ENCODE results near the gene LMBR1. TPM values are rescaled to one million over a fixed set of nuclear protein-coding genes. Genes with fewer than 3 reads are reported as not detected.
"Not testable (repeated sequence)": the region's sequence is repeated elsewhere in the genome, so short reads cannot be mapped to it uniquely, and the experiment has no call there.

LMBR1 gene
- total and polyA plus RNA-seq, 2 donors: 27.7 to 29.7 TPM

DNA sequence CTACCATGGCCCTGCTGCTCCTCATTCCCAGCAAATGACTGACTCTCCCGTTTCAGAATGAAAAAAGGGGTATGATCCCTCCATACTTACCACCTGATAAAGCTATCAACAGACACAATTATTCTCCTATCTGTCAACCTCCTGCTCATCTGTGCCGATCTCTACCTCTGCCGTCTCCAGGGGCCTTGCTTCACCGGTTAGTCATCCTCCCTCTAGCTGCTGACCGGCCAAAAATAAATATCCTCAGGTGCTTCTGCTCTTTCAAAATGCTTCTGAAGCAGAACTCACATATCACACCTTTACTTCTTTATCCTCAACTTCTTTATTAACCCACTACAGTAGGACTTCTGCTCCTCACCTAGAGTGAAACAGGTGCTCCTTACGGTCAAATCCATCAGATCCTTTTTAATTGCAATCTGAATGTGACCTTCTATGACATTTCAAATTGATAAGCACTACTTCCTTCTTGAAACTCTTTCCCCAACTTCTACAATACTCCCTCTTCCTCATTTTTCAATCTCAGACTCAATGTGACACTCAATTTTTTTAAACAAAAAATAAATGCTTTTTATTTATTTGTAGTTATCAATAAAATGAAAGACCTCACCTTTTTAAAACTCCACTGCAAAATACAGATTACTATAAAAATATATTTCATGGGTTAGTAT is 63.2 kb downstream of the LMBR1 start:
- H3K9me3 ChIP-seq (ENCODE audit: control insufficient read depth in 2 of 2, insufficient read depth in 1 of 2, low read length in 1 of 2): no peaks in the 10 kb centered on the region
- H3K4me1 ChIP-seq (ENCODE audit: control insufficient read depth in 2 of 2, insufficient read depth in 2 of 2, low read length in 2 of 2): no peaks in the 10 kb centered on the region
- no peaks in the 10 kb centered on the region for H3K27me3 ChIP-seq (ENCODE audit: control insufficient read depth in 2 of 2, insufficient read depth in 1 of 2, low read length in 1 of 2)
- H3K27ac ChIP-seq (ENCODE audit: low read depth in 1 of 2, low read length in 1 of 2): no peak overlapping the region
- no peak for DNase-seq (ENCODE audit: low read depth in 6 of 9, low spot score in 9 of 9)
- H3K36me3 ChIP-seq (ENCODE audit: control insufficient read depth in 2 of 2, insufficient read depth in 2 of 2, low read length in 1 of 2): peaks cover 0 to 7% of the 10 kb centered on the region in 2 donors
- WGBS: 95% methylated on average over 6 of the region's 6 CpGs
- H3K4me3 ChIP-seq (ENCODE audit: low read length in 2 of 2): no peak overlapping the region

DNA sequence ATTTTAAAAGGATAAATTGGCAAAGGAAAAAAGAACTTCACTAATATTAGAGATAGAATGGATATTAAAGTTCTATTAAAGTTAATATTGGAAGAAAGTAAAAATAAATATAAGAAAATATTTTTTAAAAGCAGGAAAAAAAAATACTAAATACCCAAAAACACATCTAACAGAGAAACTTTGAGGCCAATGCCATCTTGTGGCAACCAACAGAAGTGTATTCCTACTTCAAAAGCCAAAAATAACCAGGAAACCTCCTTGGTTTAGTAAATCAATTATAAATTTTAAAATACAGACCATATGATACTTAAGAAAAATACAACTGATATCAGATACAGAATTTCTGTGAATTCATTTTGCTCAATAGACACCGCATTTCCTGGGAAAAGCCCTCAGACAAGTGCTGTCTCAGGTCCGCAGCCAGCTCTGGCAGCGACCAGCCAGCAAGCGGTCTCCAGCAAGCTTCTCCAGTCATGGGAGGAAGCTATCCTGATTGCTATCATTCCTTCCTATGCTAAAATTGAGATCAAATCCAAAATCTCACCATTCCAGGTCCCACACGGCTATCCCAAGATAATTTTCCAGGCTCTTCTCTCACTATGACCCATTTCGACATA is 65.3 kb downstream of the LMBR1 start:
- DNase-seq (ENCODE audit: low read depth in 6 of 9, low spot score in 9 of 9): peak in 1 of 9 donors; percentile 19
- 96% methylated on average over 6 of the region's 6 CpGs for WGBS
- no peak overlapping the region for H3K4me3 ChIP-seq (ENCODE audit: low read length in 2 of 2)
- no peaks in the 10 kb centered on the region for H3K9me3 ChIP-seq (ENCODE audit: control insufficient read depth in 2 of 2, insufficient read depth in 1 of 2, low read length in 1 of 2)
- no peak overlapping the region for H3K27ac ChIP-seq (ENCODE audit: low read depth in 1 of 2, low read length in 1 of 2)
- H3K36me3 ChIP-seq (ENCODE audit: control insufficient read depth in 2 of 2, insufficient read depth in 2 of 2, low read length in 1 of 2): peaks cover 0 to 6% of the 10 kb centered on the region in 2 donors
- no peaks in the 10 kb centered on the region for H3K4me1 ChIP-seq (ENCODE audit: control insufficient read depth in 2 of 2, insufficient read depth in 2 of 2, low read length in 2 of 2)
- H3K27me3 ChIP-seq (ENCODE audit: control insufficient read depth in 2 of 2, insufficient read depth in 1 of 2, low read length in 1 of 2): no peaks in the 10 kb centered on the region

GRCh38 chr7:156823435-156823834 is 69.5 kb downstream of the LMBR1 start:
- H3K9me3 ChIP-seq (ENCODE audit: control insufficient read depth in 2 of 2, insufficient read depth in 1 of 2, low read length in 1 of 2): no peaks in the 10 kb centered on the region
- H3K27ac ChIP-seq (ENCODE audit: low read depth in 1 of 2, low read length in 1 of 2): no peak overlapping the region
- WGBS: 99% methylated on average over 4 of the region's 4 CpGs
- H3K4me3 ChIP-seq (ENCODE audit: low read length in 2 of 2): no peak overlapping the region
- DNase-seq (ENCODE audit: low read depth in 6 of 9, low spot score in 9 of 9): no peak
- H3K36me3 ChIP-seq (ENCODE audit: control insufficient read depth in 2 of 2, insufficient read depth in 2 of 2, low read length in 1 of 2): peaks cover 0 to 10% of the 10 kb centered on the region in 2 donors
- no peaks in the 10 kb centered on the region for H3K27me3 ChIP-seq (ENCODE audit: control insufficient read depth in 2 of 2, insufficient read depth in 1 of 2, low read length in 1 of 2)
- H3K4me1 ChIP-seq (ENCODE audit: control insufficient read depth in 2 of 2, insufficient read depth in 2 of 2, low read length in 2 of 2): no peaks in the 10 kb centered on the region

DNA sequence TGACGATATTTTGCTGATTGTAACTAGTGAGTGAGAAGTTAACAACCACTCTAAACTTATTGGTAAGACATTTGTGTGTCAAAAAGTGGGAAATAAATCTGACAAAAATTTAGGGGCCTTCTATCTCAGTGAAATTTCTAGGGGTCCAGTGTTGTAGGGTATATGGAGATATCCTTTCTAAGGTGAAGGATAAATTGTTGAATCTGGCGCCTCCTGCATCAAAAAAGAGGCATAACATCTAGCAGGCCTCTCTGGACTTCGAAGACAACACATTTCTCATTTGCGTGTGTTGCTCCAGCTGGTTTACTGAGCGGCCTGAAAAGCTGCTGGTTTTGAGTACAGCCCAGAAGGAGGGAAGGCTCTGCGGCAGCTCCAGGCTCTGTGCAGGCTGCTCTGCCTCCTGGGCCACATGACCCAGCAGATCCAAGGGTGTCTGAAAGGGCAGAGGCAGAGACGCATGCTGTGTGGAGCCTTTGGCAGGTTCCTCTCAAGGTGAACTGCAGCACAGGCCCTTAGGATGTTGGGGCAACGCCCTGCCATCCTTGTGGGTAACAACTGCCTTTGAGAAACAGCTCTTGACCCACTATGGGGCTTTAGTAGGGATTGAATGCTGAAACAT is 72.4 kb downstream of the LMBR1 start:
- Histone ChIP-seq H3K27ac (ENCODE audit: low read depth in 1 of 2, low read length in 1 of 2) (no peak overlapping the region), H3K27me3 (ENCODE audit: control insufficient read depth in 2 of 2, insufficient read depth in 1 of 2, low read length in 1 of 2) (no peaks in the 10 kb centered on the region), H3K4me1 (ENCODE audit: control insufficient read depth in 2 of 2, insufficient read depth in 2 of 2, low read length in 2 of 2) (no peaks in the 10 kb centered on the region), H3K4me3 (ENCODE audit: low read length in 2 of 2) (no peak overlapping the region), H3K36me3 (ENCODE audit: control insufficient read depth in 2 of 2, insufficient read depth in 2 of 2, low read length in 1 of 2) (peaks cover 0 to 10% of the 10 kb centered on the region in 2 donors), H3K9me3 (ENCODE audit: control insufficient read depth in 2 of 2, insufficient read depth in 1 of 2, low read length in 1 of 2) (no peaks in the 10 kb centered on the region)
- no peak for DNase-seq (ENCODE audit: low read depth in 6 of 9, low spot score in 9 of 9)
- 97% methylated on average over 8 of the region's 8 CpGs for WGBS

- DNase-seq (ENCODE audit: low read depth in 6 of 9, low spot score in 9 of 9): no peak
Measured at GRCh38 chr7:156819733-156820295, 73.2 kb downstream of the LMBR1 start.

DNA sequence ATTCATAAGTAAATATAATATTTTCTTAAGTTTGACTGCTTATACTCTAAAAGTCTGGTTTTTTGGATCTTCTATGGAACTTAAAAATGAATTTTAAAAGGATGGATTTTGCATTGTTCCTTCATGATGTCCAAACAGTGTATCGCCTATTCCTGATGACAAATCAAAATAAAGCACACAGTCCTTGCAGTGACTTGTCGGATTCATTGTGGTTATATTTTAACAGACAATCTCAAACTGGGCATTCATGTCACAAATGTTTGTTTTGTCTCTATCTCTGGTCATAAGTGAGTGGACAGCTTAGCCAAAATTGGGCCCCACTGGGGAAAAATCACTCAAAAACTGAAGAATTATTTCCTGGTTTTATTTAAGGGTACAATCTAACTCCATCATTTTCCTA is 74.8 kb downstream of the LMBR1 start:
- Histone ChIP-seq H3K4me1 (ENCODE audit: control insufficient read depth in 2 of 2, insufficient read depth in 2 of 2, low read length in 2 of 2) (no peaks in the 10 kb centered on the region), H3K9me3 (ENCODE audit: control insufficient read depth in 2 of 2, insufficient read depth in 1 of 2, low read length in 1 of 2) (no peaks in the 10 kb centered on the region), H3K4me3 (ENCODE audit: low read length in 2 of 2) (no peak overlapping the region), H3K27me3 (ENCODE audit: control insufficient read depth in 2 of 2, insufficient read depth in 1 of 2, low read length in 1 of 2) (no peaks in the 10 kb centered on the region), H3K36me3 (ENCODE audit: control insufficient read depth in 2 of 2, insufficient read depth in 2 of 2, low read length in 1 of 2) (peaks cover 0 to 10% of the 10 kb centered on the region in 2 donors), H3K27ac (ENCODE audit: low read depth in 1 of 2, low read length in 1 of 2) (no peak overlapping the region)
- no peak for DNase-seq (ENCODE audit: low read depth in 6 of 9, low spot score in 9 of 9)
- WGBS: over 99% methylated on average over 2 of the region's 2 CpGs

More at GRCh38 chr7:156819733-156820295, 73.2 kb downstream of the LMBR1 start:
- no peak overlapping the region for H3K4me3 ChIP-seq (ENCODE audit: low read length in 2 of 2)
- no peaks in the 10 kb centered on the region for H3K4me1 ChIP-seq (ENCODE audit: control insufficient read depth in 2 of 2, insufficient read depth in 2 of 2, low read length in 2 of 2)
- H3K27me3 ChIP-seq (ENCODE audit: control insufficient read depth in 2 of 2, insufficient read depth in 1 of 2, low read length in 1 of 2): no peaks in the 10 kb centered on the region
- H3K36me3 ChIP-seq (ENCODE audit: control insufficient read depth in 2 of 2, insufficient read depth in 2 of 2, low read length in 1 of 2): peaks cover 0 to 10% of the 10 kb centered on the region in 2 donors
- no peak overlapping the region for H3K27ac ChIP-seq (ENCODE audit: low read depth in 1 of 2, low read length in 1 of 2)
- 98% methylated on average over 5 of the region's 5 CpGs for WGBS
- H3K9me3 ChIP-seq (ENCODE audit: control insufficient read depth in 2 of 2, insufficient read depth in 1 of 2, low read length in 1 of 2): no peaks in the 10 kb centered on the region

DNA sequence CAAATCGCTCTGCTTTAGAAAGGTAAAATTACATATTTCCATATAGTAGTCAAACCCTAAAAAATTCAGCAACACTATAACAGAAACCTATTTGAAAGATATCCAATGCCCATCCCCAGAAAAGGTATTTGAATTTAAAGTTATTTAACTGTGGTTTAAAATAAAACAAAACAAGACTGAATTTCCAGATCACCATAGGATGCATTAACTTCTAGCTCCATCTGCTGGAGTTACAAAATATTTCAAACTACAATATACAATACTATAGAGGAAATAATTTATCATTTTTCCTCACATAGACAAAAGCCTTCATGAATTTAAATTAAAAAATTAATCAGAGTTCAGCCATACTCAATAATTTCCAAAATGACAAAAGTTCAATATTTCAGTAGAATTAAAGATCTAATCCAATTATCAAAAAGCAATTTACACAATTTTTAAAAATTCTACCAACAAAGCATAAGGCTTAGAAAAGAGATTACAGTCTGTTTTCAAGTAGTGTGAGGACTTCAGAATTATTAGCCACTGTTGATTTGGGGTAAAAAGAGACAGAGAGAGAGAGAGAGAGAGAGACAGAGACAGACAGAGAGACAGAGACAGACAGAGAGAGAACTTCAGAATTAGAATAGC is 75.9 kb downstream of the LMBR1 start:
- H3K27me3 ChIP-seq (ENCODE audit: control insufficient read depth in 2 of 2, insufficient read depth in 1 of 2, low read length in 1 of 2): no peaks in the 10 kb centered on the region
- WGBS: 99% methylated on average over 1 of the region's 1 CpG
- H3K9me3 ChIP-seq (ENCODE audit: control insufficient read depth in 2 of 2, insufficient read depth in 1 of 2, low read length in 1 of 2): no peaks in the 10 kb centered on the region
- peak in 2 of 9 donors; percentile 11 to 35 for DNase-seq (ENCODE audit: low read depth in 6 of 9, low spot score in 9 of 9)
- peaks cover 0 to 10% of the 10 kb centered on the region in 2 donors for H3K36me3 ChIP-seq (ENCODE audit: control insufficient read depth in 2 of 2, insufficient read depth in 2 of 2, low read length in 1 of 2)
- no peak overlapping the region for H3K4me3 ChIP-seq (ENCODE audit: low read length in 2 of 2)
- peaks cover 0 to 4% of the 10 kb centered on the region in 2 donors for H3K4me1 ChIP-seq (ENCODE audit: control insufficient read depth in 2 of 2, insufficient read depth in 2 of 2, low read length in 2 of 2)
- no peak overlapping the region for H3K27ac ChIP-seq (ENCODE audit: low read depth in 1 of 2, low read length in 1 of 2)

DNA sequence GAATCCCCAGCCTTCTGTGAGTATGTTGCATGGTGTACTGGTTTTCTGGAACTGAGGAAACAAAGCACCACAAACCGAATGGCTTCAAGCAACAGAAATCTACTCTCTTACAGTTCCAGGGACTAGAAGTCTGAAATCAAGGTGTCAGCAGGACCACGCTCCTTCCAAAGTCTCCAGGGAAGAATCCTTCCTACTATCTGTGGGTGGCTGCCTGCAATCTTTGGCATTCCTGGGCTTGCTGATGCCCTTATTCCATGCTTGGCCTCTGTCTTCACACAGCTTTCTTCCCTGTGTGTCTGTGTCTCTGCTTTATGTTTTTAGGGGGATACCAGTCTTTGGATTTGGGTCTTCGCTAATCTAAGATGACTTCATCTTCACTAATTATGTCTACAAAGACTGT is 81.3 kb downstream of the LMBR1 start:
- 99% methylated on average over 3 of the region's 3 CpGs for WGBS

GRCh38 chr7:156803656-156804055 is 89.3 kb downstream of the LMBR1 start:
- not testable (repeated sequence) for H3K27ac ChIP-seq (ENCODE audit: low read depth in 1 of 2, low read length in 1 of 2); H3K36me3 ChIP-seq (ENCODE audit: control insufficient read depth in 2 of 2, insufficient read depth in 2 of 2, low read length in 1 of 2); H3K27me3 ChIP-seq (ENCODE audit: control insufficient read depth in 2 of 2, insufficient read depth in 1 of 2, low read length in 1 of 2); H3K9me3 ChIP-seq (ENCODE audit: control insufficient read depth in 2 of 2, insufficient read depth in 1 of 2, low read length in 1 of 2); H3K4me1 ChIP-seq (ENCODE audit: control insufficient read depth in 2 of 2, insufficient read depth in 2 of 2, low read length in 2 of 2); DNase-seq (ENCODE audit: low read depth in 6 of 9, low spot score in 9 of 9); H3K4me3 ChIP-seq (ENCODE audit: low read length in 2 of 2)
- 93% methylated on average over 4 of the region's 4 CpGs for WGBS

More for the DNA sequence above, 81.3 kb downstream of the LMBR1 start:
- Histone ChIP-seq H3K27me3 (ENCODE audit: control insufficient read depth in 2 of 2, insufficient read depth in 1 of 2, low read length in 1 of 2) (no peaks in the 10 kb centered on the region), H3K27ac (ENCODE audit: low read depth in 1 of 2, low read length in 1 of 2) (no peak overlapping the region), H3K4me1 (ENCODE audit: control insufficient read depth in 2 of 2, insufficient read depth in 2 of 2, low read length in 2 of 2) (peaks cover 0 to 4% of the 10 kb centered on the region in 2 donors), H3K36me3 (ENCODE audit: control insufficient read depth in 2 of 2, insufficient read depth in 2 of 2, low read length in 1 of 2) (no peaks in the 10 kb centered on the region), H3K9me3 (ENCODE audit: control insufficient read depth in 2 of 2, insufficient read depth in 1 of 2, low read length in 1 of 2) (no peaks in the 10 kb centered on the region), H3K4me3 (ENCODE audit: low read length in 2 of 2) (no peak overlapping the region)
- DNase-seq (ENCODE audit: low read depth in 6 of 9, low spot score in 9 of 9): no peak

All from thymus (tissue), 11 donors.